Stimulated activated memory B cell treated with anti-CD40 and anti-IgM and Interleukin-4, amounts not matched to agents 10 μg/mL and 1 μg/mL and 100 μg/mL, for 72 hours (primary cell): ENCODE data around the gene PHETA2.
"Not testable (repeated sequence)": the region's sequence is repeated elsewhere in the genome, so short reads cannot be mapped to it uniquely, and the experiment has no call there.

ENCODE experiments used
- ATAC-seq: fragments of 150-1000 bp; cut with Tn5 transposase; 2 replicates; pipeline ENCODE4 v1.10.0; 2021
- H3K27ac Mint-ChIP-seq: one replicate; pipeline ENCODE4 v1.8.0; 2022; ENCODE audit warnings: mild to moderate bottlenecking, mixed read lengths
- H3K27me3 Mint-ChIP-seq: one replicate; pipeline ENCODE4 v1.8.0; 2022; ENCODE audit warnings: mixed read lengths
- H3K36me3 Mint-ChIP-seq: one replicate; pipeline ENCODE4 v1.8.0; 2022; ENCODE audit warnings: mixed read lengths
- H3K4me1 Mint-ChIP-seq: one replicate; pipeline ENCODE4 v1.8.0; 2022; ENCODE audit warnings: mixed read lengths
- H3K4me3 Mint-ChIP-seq: one replicate; pipeline ENCODE4 v1.8.0; 2022; ENCODE audit warnings: mild to moderate bottlenecking, moderate library complexity, mixed read lengths
- H3K9me3 Mint-ChIP-seq: one replicate; pipeline ENCODE4 v1.8.0; 2022; ENCODE audit warnings: mixed read lengths

PHETA2 gene

GRCh38 chr22:42065438-42066125 is 8.5 kb upstream of the PHETA2 start:
- no peaks in the 10 kb centered on the region for H3K9me3 Mint-ChIP-seq
- H3K4me3 Mint-ChIP-seq, result no peak overlapping the region
- peaks cover 50% of the 10 kb centered on the region for H3K36me3 Mint-ChIP-seq
- ATAC-seq, result no peak
- H3K27me3 Mint-ChIP-seq, result no peaks in the 10 kb centered on the region
- H3K4me1 Mint-ChIP-seq, result peaks cover 18% of the 10 kb centered on the region
- no peak overlapping the region for H3K27ac Mint-ChIP-seq

DNA sequence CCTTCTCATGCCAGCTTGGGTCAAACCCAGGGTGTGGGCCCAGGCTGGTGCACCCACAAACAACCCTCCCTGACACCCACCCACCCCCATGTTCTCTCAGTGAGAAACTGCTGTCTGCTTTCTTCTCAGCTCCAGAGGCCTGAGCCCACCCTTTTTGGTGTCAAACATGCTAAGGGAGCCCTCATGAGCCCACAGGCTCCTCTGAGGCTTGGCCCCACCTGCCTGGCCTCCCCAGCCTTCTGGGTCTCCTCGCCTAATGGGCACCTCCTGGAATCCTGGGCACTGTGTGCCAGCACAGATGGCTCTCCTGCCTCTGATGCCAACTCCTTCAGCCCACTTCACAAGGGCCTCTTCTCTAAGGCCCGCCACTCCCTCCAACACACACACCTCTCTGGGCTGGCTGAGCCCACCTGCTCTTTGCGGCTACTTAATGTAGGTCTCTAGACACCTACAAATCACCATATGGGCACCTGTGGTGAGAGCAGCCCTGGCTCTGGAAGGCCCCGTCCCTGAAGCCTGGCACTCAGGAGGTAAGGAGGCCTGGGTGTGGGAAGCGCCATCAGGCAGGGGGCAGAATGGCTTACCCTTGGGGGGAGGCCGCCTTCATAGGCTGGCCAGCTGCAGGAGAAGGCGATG is 7.8 kb upstream of the PHETA2 start:
- Mint-ChIP-seq H3K4me3 (no peak overlapping the region), H3K36me3 (peaks cover 43% of the 10 kb centered on the region), H3K9me3 (no peaks in the 10 kb centered on the region), H3K27ac (no peak overlapping the region), H3K4me1 (peaks cover 23% of the 10 kb centered on the region), H3K27me3 (no peaks in the 10 kb centered on the region)
- ATAC-seq, result no peak

DNA sequence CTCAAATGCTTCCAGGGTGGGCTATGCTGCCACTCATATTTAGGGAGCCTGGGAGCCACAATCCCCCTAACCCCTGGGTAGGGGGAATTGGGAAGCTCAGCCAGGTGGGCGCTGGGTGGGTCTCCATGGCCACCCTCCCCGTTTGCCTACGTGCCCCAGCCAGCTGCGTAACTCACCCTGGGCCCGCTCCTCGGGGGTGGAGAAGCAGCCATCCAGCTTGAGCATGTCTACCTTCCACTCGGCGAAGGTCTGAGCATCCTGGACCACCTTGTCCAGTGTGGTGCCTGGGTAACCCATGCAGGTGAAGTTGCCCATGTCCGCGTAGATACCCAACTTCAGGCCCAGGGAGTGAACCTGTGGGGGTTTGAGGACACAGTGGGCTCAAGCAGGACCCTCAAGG is 7.1 kb upstream of the PHETA2 start:
- H3K27me3 Mint-ChIP-seq, result no peaks in the 10 kb centered on the region
- ATAC-seq, result no peak
- peaks cover 29% of the 10 kb centered on the region for H3K4me1 Mint-ChIP-seq
- no peaks in the 10 kb centered on the region for H3K9me3 Mint-ChIP-seq
- peaks cover 42% of the 10 kb centered on the region for H3K36me3 Mint-ChIP-seq
- H3K4me3 Mint-ChIP-seq, result no peak overlapping the region
- no peak overlapping the region for H3K27ac Mint-ChIP-seq

DNA sequence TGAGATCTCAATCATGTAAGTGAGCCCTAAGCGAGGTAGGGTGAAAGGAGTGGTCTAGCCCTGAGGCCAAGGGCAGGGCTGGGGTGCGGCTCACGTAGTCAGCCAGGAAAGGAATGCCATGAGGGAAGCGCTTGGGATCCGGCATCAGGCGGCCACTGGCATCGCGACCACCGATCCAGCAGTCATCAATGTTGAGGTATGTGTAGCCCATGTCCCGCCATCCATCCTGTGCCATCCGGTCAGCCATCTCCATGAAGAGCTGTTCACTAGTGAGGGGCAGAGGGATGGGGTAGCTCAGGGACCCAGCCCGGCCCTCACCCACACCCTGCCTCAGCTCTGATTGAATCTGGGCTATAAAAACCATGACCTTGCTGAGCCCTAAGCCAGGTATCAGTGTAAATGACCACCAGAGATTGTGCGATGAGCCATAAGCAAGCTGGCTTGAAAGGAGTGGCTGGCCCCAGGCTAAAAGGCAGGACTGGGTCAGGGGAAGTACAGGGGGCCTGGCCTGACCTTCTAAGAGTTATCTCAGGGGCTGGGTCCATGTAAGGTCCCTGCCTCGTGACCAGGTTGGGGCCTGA is 6.3 kb upstream of the PHETA2 start:
- Mint-ChIP-seq H3K9me3 (no peaks in the 10 kb centered on the region), H3K27me3 (no peaks in the 10 kb centered on the region), H3K4me1 (peaks cover 29% of the 10 kb centered on the region), H3K36me3 (peaks cover 35% of the 10 kb centered on the region), H3K4me3 (no peak overlapping the region), H3K27ac (no peak overlapping the region)
- ATAC-seq, result no peak

DNA sequence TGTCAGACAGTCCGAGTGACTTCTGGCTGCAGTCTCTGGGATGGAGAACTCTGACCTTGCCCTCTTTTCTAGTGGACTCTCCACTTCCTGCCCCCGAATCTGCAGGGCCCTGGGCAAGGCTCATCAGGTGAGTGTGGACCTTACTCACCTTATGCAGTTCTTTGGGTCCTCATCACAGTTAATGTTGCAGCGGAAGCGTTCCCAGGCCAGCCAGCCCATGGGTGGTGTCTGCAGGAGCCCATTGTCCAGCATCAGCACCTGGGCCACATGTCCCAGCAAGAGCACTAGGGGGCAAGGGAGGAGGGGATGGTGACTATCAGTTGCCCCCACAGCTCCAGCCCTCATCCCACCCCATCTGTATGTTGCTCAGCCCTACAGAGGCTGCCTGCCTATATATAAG is 5.8 kb upstream of the PHETA2 start:
- Mint-ChIP-seq H3K27ac (no peak overlapping the region), H3K4me1 (peaks cover 34% of the 10 kb centered on the region), H3K9me3 (no peaks in the 10 kb centered on the region), H3K27me3 (no peaks in the 10 kb centered on the region), H3K4me3 (no peak overlapping the region), H3K36me3 (peaks cover 30% of the 10 kb centered on the region)
- ATAC-seq, result no peak

DNA sequence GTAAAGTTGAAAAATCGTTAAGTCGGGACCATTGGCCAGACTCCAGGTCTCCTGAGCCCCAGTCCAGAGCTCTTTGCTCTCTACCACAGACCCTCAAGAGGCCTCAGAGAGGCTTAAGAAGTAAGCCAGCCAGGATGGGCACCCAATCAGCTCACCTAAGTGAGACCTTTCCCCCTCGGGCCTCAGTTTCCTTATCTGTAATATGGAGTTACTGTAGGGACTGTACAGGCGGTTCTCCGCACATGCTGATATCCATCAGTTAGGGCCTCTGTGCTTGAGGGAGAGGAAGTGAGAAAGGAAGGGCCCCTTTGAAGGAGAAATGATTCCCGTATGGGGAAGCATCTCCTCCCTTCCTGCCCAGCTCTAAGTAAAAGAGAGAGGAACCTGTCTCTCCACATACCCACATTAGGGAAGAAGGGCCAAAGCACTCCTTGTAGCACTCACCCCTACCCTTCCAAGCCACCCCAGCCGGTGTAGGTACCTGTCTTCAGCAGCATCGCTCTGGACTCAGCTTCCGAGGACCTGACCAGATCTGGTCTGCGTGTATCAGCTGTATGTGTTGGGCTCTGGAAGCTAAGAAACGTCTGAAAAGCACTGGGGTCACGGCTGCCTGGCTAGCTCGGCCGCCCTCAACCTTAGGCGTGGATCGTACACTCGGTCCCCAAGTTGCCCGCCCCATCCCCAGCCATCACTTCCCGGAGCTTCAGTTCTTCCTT is 4.1 kb upstream of the PHETA2 start:
- Mint-ChIP-seq H3K36me3 (peaks cover 25% of the 10 kb centered on the region), H3K4me1 (peaks cover 40% of the 10 kb centered on the region), H3K4me3 (peak overlapping the region; percentile 86), H3K9me3 (no peaks in the 10 kb centered on the region), H3K27me3 (no peaks in the 10 kb centered on the region), H3K27ac (peak overlapping the region; percentile 88)
- ATAC-seq, result peak; percentile 21

DNA sequence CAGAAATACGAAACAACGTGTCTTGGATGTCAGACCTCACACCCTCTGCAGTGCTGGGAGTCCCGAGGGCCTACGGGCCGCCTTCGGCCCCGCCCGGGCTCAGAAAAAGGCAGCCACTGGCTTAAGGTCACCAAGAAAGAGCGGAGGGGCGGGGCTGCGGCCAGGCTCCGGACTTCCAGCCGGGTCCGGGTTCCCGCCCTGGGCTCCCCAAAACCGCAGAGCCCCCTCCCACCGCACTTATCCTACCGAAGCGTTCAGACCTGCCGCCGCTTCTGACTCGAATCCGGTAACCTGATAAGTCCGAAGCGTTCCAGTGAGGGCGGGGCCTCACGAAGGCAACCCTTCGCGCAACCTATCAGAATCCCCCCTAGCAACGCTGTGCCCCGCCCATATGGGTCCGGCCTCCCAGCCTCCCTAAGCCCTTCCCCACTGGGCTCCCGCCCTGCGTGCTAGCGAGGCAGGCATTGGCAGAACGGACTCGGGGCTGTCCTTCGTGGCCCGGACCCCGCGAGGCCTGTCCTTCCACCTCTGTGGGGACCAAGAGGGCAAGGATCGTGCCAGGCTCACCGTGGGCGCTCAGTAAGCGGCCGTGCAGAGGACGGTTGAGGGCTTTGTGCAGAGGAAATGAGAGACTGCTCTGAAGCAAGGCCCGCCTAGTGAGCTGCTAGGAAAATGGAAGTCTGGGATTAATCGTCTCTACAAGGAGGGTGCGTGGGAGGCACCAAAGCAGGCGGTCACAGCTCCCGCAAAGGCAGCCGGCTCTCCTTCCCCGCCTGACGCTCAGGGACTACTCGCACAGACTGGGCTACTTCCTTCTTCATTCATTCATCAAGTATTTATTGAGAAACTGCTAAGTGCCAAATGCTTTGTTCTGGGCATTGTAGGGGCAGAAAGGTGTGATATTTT is 3.3 kb upstream of the PHETA2 start, which contains the start of gene NAGA:
TSS of gene NAGA (minus strand) at position 296 of the 906 bp plus-strand sequence. CDS start 515 bp downstream, outside the sequence.
- peaks cover 17% of the 10 kb centered on the region for H3K36me3 Mint-ChIP-seq
- ATAC-seq, result peak; percentile 98
- H3K9me3 Mint-ChIP-seq, result no peaks in the 10 kb centered on the region
- peaks cover 36% of the 10 kb centered on the region for H3K4me1 Mint-ChIP-seq
- H3K27ac Mint-ChIP-seq, result peak within 1 kb of the TSS; percentile 88
- H3K4me3 Mint-ChIP-seq, result peak within 1 kb of the TSS; percentile 86
- no peaks in the 10 kb centered on the region for H3K27me3 Mint-ChIP-seq

DNA sequence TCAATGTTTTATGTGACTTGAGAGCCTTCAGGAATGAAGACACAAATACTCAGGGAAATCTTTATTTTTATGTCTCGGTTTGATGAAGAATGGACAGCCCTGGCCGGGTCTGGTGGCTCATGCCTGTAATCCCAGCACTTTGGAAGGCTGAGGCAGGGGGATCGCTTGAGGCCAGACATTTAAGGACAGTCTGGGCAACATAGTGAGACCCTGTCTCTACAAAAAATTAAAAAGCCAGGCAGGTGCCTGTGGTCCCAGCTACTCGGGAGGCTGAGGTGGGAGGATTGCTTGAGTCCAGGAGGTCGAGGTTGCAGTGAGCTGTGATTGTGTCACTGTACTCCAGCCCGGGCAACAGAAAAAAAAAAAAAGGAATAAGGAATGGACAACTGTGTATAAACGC is 2.5 kb upstream of the PHETA2 start:
- Mint-ChIP-seq H3K4me1 (peaks cover 36% of the 10 kb centered on the region), H3K27ac (peak overlapping the region; percentile 88), H3K4me3 (peak overlapping the region; percentile 86)
- H3K9me3 Mint-ChIP-seq, H3K27me3 Mint-ChIP-seq, H3K36me3 Mint-ChIP-seq, ATAC-seq: not testable (repeated sequence)

- Mint-ChIP-seq H3K27me3 (no peaks in the 10 kb centered on the region), H3K27ac (peak overlapping the region; percentile 80), H3K4me1 (peaks cover 36% of the 10 kb centered on the region), H3K36me3 (no peaks in the 10 kb centered on the region), H3K9me3 (no peaks in the 10 kb centered on the region), H3K4me3 (peak overlapping the region; percentile 69)
- no peak for ATAC-seq
Observed at GRCh38 chr22:42072606-42073330, 1.3 kb upstream of the PHETA2 start.

- Mint-ChIP-seq H3K27me3 (no peaks in the 10 kb centered on the region), H3K4me1 (peaks cover 40% of the 10 kb centered on the region), H3K36me3 (no peaks in the 10 kb centered on the region), H3K27ac (peak overlapping the region; percentile 80), H3K9me3 (no peaks in the 10 kb centered on the region), H3K4me3 (peak overlapping the region; percentile 69)
- no peak for ATAC-seq
Observed at GRCh38 chr22:42073621-42074041, 417 bp upstream of the PHETA2 start.

- Mint-ChIP-seq H3K36me3 (no peaks in the 10 kb centered on the region), H3K27me3 (no peaks in the 10 kb centered on the region), H3K27ac (peak overlapping the region; percentile 80), H3K4me3 (peak overlapping the region; percentile 75), H3K4me1 (peaks cover 41% of the 10 kb centered on the region), H3K9me3 (no peaks in the 10 kb centered on the region)
- no peak for ATAC-seq
Observed at GRCh38 chr22:42074846-42075676, 1.0 kb downstream of the PHETA2 start.

DNA sequence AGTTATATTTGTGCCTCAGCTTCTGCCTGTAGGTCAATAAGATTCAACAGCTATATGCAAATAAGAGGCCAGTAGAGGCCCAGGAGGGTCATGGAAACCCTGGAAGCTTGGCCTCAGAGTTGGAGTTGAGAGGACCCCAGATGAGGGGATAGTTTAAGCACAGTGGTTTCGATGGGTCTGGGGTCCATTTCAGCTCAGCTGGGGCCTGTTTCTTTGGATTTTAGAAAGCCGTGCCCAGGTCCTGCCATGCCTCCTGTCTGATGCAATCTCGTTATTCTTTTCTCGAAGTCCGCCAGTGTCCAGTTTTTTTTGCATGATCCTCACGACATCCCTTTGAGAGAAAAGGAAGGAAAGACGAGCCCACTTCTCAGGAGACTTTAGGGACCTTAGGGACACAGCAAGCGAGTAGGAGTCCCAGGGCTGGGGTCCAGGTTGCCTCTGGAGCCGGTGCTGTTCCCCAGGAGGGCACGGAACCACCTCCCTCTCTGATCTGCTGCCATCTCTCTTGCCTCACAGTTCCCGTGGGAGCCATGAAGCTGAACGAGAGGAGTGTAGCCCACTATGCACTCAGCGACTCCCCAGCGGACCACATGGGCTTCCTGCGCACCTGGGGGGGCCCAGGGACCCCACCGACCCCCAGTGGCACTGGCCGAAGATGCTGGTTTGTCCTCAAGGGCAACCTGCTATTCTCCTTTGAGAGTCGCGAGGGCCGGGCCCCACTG is 2.9 kb downstream of the PHETA2 start:
- Mint-ChIP-seq H3K36me3 (peaks cover 4% of the 10 kb centered on the region), H3K27ac (no peak overlapping the region), H3K4me3 (no peak overlapping the region), H3K27me3 (no peaks in the 10 kb centered on the region), H3K9me3 (no peaks in the 10 kb centered on the region), H3K4me1 (peaks cover 39% of the 10 kb centered on the region)
- no peak for ATAC-seq
